MM.1S (cell line): ENCODE data around the gene OSBPL10.

Experiments used
- DNase-seq: peaks from one replicate; pipeline ENCODE4 v3.0.0-alpha.2; 2015
- H2AFZ ChIP-seq: fragments of 300-600 bp; sonication (generic); 2 replicates; pipeline ENCODE4 v1.6.0; 2016; ENCODE audit warnings: antibody characterized with exemption, low read length
- H3F3A ChIP-seq: fragments of 300-600 bp; sonication (generic); 2 replicates; pipeline ENCODE4 v1.6.1; 2016; ENCODE audit warnings: mild to moderate bottlenecking, antibody characterized with exemption, low read length, moderate library complexity, mixed read lengths; ENCODE audit not compliant: insufficient read depth
- H3K27ac ChIP-seq: fragments of 300-600 bp; sonication (generic); 2 replicates; pipeline ENCODE4 v1.5.1; 2016; ENCODE audit warnings: mild to moderate bottlenecking, low read length
- H3K27me3 ChIP-seq: fragments of 300-600 bp; sonication (generic); replicated peaks from 2 replicates; pipeline ENCODE4 v1.6.0; 2016; ENCODE audit warnings: low read length; ENCODE audit not compliant: insufficient read depth
- H3K36me3 ChIP-seq: fragments of 300-600 bp; sonication (generic); replicated peaks from 2 replicates; pipeline ENCODE4 v1.6.1; 2016; ENCODE audit warnings: mild to moderate bottlenecking, low read length, mixed read lengths; ENCODE audit not compliant: insufficient read depth
- H3K4me1 ChIP-seq: fragments of 300-600 bp; sonication (generic); 2 replicates; pipeline ENCODE4 v1.6.1; 2016; ENCODE audit warnings: low read length, mixed read lengths
- H3K4me2 ChIP-seq: fragments of 300-600 bp; sonication (generic); 2 replicates; pipeline ENCODE4 v1.6.0; 2016; ENCODE audit warnings: low read depth, low read length
- H3K4me3 ChIP-seq: fragments of 300-600 bp; sonication (generic); 2 replicates; pipeline ENCODE4 v1.5.1; 2016; ENCODE audit warnings: low read length, mixed read lengths
- H3K79me2 ChIP-seq: fragments of 300-600 bp; sonication (generic); 2 replicates; pipeline ENCODE4 v1.6.1; 2016; ENCODE audit warnings: mixed run types, low read length, mixed read lengths
- H3K9ac ChIP-seq: fragments of 300-600 bp; sonication (generic); 2 replicates; pipeline ENCODE4 v1.6.1; 2016; ENCODE audit warnings: low read length, mixed read lengths
- H3K9me2 ChIP-seq: fragments of 300-600 bp; sonication (generic); replicated peaks from 2 replicates; pipeline ENCODE4 v1.6.1; 2016; ENCODE audit warnings: mild to moderate bottlenecking, low read length, mixed read lengths; ENCODE audit not compliant: insufficient read depth
- H3K9me3 ChIP-seq: fragments of 300-600 bp; sonication (generic); replicated peaks from 2 replicates; pipeline ENCODE4 v1.6.1; 2016; ENCODE audit warnings: mild to moderate bottlenecking, low read length, mixed read lengths; ENCODE audit not compliant: insufficient read depth
- H4K20me1 ChIP-seq: fragments of 300-600 bp; sonication (generic); 2 replicates; pipeline ENCODE4 v1.6.1; 2016; ENCODE audit warnings: mild to moderate bottlenecking, low read length, moderate library complexity, mixed read lengths; ENCODE audit not compliant: insufficient read depth
- CTCF ChIP-seq: fragments of 300-600 bp; sonication (generic); IDR thresholded peaks from 2 replicates; pipeline ENCODE4 v1.5.1; 2016; ENCODE audit warnings: antibody characterized with exemption, low read length, mixed read lengths
- EZH2 ChIP-seq: fragments of 300-600 bp; sonication (generic); optimal IDR thresholded peaks from 2 replicates; pipeline ENCODE3; 2017; ENCODE audit warnings: low read depth, mild to moderate bottlenecking, antibody characterized with exemption, low read length, mixed read lengths
- EZH2phosphoT487 ChIP-seq: fragments of 300-600 bp; sonication (generic); IDR thresholded peaks from 2 replicates; pipeline ENCODE4 v1.6.1; 2018; ENCODE audit warnings: antibody characterized with exemption, low read length

OSBPL10 gene

GRCh38 chr3:31738412-31738811 lies 242.7 kb downstream of the OSBPL10 start:
- H3K4me3 ChIP-seq = no peak overlapping the region
- DNase-seq = no peak
- H3K9me2 ChIP-seq = no peaks in the 10 kb centered on the region
- H4K20me1 ChIP-seq = no peaks in the 10 kb centered on the region
- H3K79me2 ChIP-seq = no peaks in the 10 kb centered on the region
- H3K27me3 ChIP-seq = no peaks in the 10 kb centered on the region
- TF ChIP-seq EZH2phosphoT487 (no peak), EZH2 (no peak), CTCF (no peak)
- no peaks in the 10 kb centered on the region for H3K9me3 ChIP-seq
- H3K27ac ChIP-seq = no peak overlapping the region
- no peak overlapping the region for H3K4me2 ChIP-seq
- no peak overlapping the region for H3K9ac ChIP-seq
- H3K36me3 ChIP-seq = no peaks in the 10 kb centered on the region
- H3K4me1 ChIP-seq = no peaks in the 10 kb centered on the region
- no peak overlapping the region for H2AFZ ChIP-seq
- H3F3A ChIP-seq = no peaks in the 10 kb centered on the region

GRCh38 chr3:31735667-31736066 lies 245.4 kb downstream of the OSBPL10 start:
- no peaks in the 10 kb centered on the region for H3K4me1 ChIP-seq
- H3K9me3 ChIP-seq = no peaks in the 10 kb centered on the region
- H3K79me2 ChIP-seq = no peaks in the 10 kb centered on the region
- no peaks in the 10 kb centered on the region for H4K20me1 ChIP-seq
- DNase-seq = no peak
- no peaks in the 10 kb centered on the region for H3K9me2 ChIP-seq
- H3K4me3 ChIP-seq = no peak overlapping the region
- H3K27ac ChIP-seq = no peak overlapping the region
- H3F3A ChIP-seq = no peaks in the 10 kb centered on the region
- H2AFZ ChIP-seq = no peak overlapping the region
- H3K36me3 ChIP-seq = no peaks in the 10 kb centered on the region
- H3K4me2 ChIP-seq = no peak overlapping the region
- no peak for TF ChIP-seq EZH2phosphoT487
- no peak for TF ChIP-seq EZH2
- TF ChIP-seq CTCF = no peak
- H3K27me3 ChIP-seq = no peaks in the 10 kb centered on the region
- H3K9ac ChIP-seq = no peak overlapping the region

GRCh38 chr3:31733234-31733667 lies 247.8 kb downstream of the OSBPL10 start:
- Histone ChIP-seq H3F3A (no peaks in the 10 kb centered on the region), H3K27ac (no peak overlapping the region), H3K4me2 (no peak overlapping the region), H3K36me3 (no peaks in the 10 kb centered on the region), H4K20me1 (no peaks in the 10 kb centered on the region), H3K9ac (no peak overlapping the region), H2AFZ (no peak overlapping the region), H3K27me3 (no peaks in the 10 kb centered on the region), H3K9me2 (no peaks in the 10 kb centered on the region), H3K4me3 (no peak overlapping the region), H3K9me3 (no peaks in the 10 kb centered on the region), H3K4me1 (no peaks in the 10 kb centered on the region), H3K79me2 (no peaks in the 10 kb centered on the region)
- no peak for DNase-seq
- TF ChIP-seq CTCF (no peak), EZH2phosphoT487 (no peak), EZH2 (no peak)
